HG03103 (cell line): Measurements from ENCODE around the gene RAE1.

Source experiments
- ATAC-seq: cut with Tn5 transposase; IDR thresholded peaks from one replicate; pipeline ENCODE4 v1.9.1; 2021; ENCODE audit warnings: low read depth; ENCODE audit not compliant: unreplicated experiment

Gene RAE1

DNA sequence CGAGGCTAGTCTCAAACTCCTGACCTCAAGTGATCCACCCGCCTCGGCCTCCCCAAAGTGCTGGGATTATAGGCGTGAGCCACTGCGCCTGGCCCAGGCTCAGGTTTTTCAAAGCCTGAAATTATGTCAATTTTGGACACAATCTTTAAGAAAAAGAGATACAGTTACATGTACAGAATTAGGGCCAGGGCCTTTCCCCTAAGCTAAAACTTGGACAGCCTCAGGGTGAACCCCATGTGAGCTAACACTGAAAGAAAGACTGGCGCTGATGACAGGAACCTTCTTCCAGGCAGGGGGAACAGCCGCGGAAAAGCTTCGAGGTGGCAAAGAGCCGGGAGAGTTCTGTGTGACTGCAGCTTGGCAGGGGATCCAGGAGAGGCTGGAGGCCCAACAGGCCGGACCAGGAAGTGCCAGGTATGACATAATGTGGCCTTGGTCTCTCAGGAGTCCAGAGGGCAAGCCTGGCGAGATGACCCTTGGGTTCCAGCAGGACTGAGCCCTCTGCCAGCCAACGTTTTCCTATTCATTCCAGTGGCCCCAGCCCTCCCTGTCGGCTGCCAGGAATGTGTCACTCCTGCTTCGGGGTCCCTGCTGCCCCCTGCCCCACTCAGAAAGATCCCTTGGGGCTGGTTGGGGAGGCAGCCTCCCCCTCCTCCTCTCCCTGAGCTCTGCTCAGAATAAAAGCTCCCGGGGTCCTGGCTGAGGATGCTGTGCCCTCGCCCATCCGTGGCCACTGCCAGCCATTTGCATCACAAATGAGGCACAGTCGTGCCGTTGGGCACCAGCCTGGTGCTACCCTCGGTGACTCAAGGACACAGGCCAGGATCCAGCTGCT lies 77.5 kb downstream of the RAE1 start:
- no peak for ATAC-seq
